ENCODE data around the gene KLHL29. TPM values are rescaled to one million over a fixed set of nuclear protein-coding genes. Genes with fewer than 3 reads are reported as not detected.

The KLHL29 gene
- total RNA-seq, 1 experiment from 2014 or later = 43.1 TPM

- CTCF ChIA-PET = no interaction called here
- H3K9me3 Mint-ChIP-seq (ENCODE audit: unreplicated experiment) = no peaks in the 10 kb centered on the region
- DNase-seq (ENCODE audit: unreplicated experiment) = no peak
- no peak overlapping the region for H3K4me3 Mint-ChIP-seq (ENCODE audit: unreplicated experiment)
- TF ChIP-seq, protein P1, sequence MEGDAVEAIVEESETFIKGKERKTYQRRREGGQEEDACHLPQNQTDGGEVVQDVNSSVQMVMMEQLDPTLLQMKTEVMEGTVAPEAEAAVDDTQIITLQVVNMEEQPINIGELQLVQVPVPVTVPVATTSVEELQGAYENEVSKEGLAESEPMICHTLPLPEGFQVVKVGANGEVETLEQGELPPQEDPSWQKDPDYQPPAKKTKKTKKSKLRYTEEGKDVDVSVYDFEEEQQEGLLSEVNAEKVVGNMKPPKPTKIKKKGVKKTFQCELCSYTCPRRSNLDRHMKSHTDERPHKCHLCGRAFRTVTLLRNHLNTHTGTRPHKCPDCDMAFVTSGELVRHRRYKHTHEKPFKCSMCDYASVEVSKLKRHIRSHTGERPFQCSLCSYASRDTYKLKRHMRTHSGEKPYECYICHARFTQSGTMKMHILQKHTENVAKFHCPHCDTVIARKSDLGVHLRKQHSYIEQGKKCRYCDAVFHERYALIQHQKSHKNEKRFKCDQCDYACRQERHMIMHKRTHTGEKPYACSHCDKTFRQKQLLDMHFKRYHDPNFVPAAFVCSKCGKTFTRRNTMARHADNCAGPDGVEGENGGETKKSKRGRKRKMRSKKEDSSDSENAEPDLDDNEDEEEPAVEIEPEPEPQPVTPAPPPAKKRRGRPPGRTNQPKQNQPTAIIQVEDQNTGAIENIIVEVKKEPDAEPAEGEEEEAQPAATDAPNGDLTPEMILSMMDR (IDR thresholded peaks at IDR 0.05; ENCODE audit: unreplicated experiment) = no peak
- no TSS peak for BruUV-seq (replicated peaks)
- POLR2A ChIA-PET = no interaction called here
- no peaks in the 10 kb centered on the region for H3K4me1 Mint-ChIP-seq (ENCODE audit: insufficient read depth, unreplicated experiment)
- peak overlapping the region; percentile 57 for H3K27ac Mint-ChIP-seq (ENCODE audit: low read depth, unreplicated experiment)
- H3K27me3 Mint-ChIP-seq (ENCODE audit: insufficient read depth, unreplicated experiment) = no peaks in the 10 kb centered on the region
- intact Hi-C loops (cut with micrococcal nuclease) = no loop called here
- H3K36me3 Mint-ChIP-seq (ENCODE audit: insufficient read depth, unreplicated experiment) = no peaks in the 10 kb centered on the region
Measured at GRCh38 chr2:23595601-23596251, 210.7 kb downstream of the KLHL29 start.

DNA sequence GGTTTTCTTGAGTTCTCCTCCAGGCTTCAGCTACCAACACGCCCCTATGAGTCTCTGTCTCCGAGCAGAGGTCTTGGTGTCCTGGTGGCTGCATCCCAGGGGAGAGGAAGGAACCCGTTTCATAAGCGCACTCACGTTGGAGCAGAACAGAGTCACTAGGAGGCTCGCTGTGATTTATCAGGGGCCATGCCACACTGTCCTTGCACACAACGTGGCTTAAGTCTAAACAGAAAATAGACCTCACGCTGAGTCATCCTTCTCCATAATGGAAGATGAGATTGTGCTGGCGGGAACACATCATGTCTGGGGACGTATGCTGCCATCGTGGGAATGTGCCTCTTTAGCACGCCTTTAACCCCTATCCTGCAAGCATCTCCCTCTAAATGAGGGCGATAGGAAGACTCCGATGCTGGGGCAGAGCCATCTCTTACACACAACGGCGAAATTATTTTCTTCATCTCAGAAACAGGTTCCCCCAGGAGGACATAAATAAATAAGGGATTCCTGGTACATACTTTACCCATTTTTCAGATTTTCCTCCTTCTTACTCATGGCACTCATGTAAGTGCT lies 211.4 kb downstream of the KLHL29 start:
- H3K36me3 Mint-ChIP-seq (ENCODE audit: insufficient read depth, unreplicated experiment) = no peaks in the 10 kb centered on the region
- H3K9me3 Mint-ChIP-seq (ENCODE audit: unreplicated experiment) = no peaks in the 10 kb centered on the region
- ChIA-PET POLR2A (no interaction called here), CTCF (no interaction called here)
- no peaks in the 10 kb centered on the region for H3K4me1 Mint-ChIP-seq (ENCODE audit: insufficient read depth, unreplicated experiment)
- no TSS peak for BruUV-seq (replicated peaks)
- no peak overlapping the region for H3K27ac Mint-ChIP-seq (ENCODE audit: low read depth, unreplicated experiment)
- intact Hi-C loops (cut with micrococcal nuclease) = no loop called here
- no peaks in the 10 kb centered on the region for H3K27me3 Mint-ChIP-seq (ENCODE audit: insufficient read depth, unreplicated experiment)
- H3K4me3 Mint-ChIP-seq (ENCODE audit: unreplicated experiment) = no peak overlapping the region
- TF ChIP-seq, protein P1 (IDR thresholded peaks at IDR 0.05; ENCODE audit: unreplicated experiment) = no peak
- no peak for DNase-seq (ENCODE audit: unreplicated experiment)

- Mint-ChIP-seq H3K9me3 (ENCODE audit: unreplicated experiment) (no peaks in the 10 kb centered on the region), H3K4me1 (ENCODE audit: insufficient read depth, unreplicated experiment) (peaks cover 8% of the 10 kb centered on the region), H3K27me3 (ENCODE audit: insufficient read depth, unreplicated experiment) (no peaks in the 10 kb centered on the region), H3K36me3 (ENCODE audit: insufficient read depth, unreplicated experiment) (no peaks in the 10 kb centered on the region), H3K27ac (ENCODE audit: low read depth, unreplicated experiment) (no peak overlapping the region), H3K4me3 (ENCODE audit: unreplicated experiment) (no peak overlapping the region)
- ChIA-PET POLR2A (no interaction called here), CTCF (no interaction called here)
- no TSS peak for BruUV-seq (replicated peaks)
- intact Hi-C loops (cut with micrococcal nuclease) = no loop called here
- TF ChIP-seq, protein P1 (IDR thresholded peaks at IDR 0.05; ENCODE audit: unreplicated experiment) = no peak
- no peak for DNase-seq (ENCODE audit: unreplicated experiment)
Measured at GRCh38 chr2:23597687-23598086, 212.7 kb downstream of the KLHL29 start.

DNA sequence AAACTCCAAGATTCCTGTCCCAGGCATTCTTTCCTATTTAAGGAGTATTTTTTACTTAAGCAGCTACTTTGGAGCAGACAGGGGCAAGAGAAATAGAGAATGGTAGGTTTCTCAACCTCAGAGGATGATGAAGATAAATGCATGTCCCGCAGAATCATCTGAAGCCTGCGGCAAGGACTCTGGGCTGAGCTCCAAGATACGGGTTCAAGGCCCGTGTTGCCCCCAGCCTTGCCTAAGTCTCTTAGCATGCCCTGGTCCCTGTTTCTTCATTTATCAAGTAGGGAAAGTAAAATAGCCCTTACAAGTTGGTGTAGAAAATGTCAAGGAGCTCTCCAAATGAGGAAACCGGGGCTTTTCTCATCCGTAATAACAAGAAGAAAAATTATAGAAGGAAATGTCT lies 214.0 kb downstream of the KLHL29 start:
- Mint-ChIP-seq H3K27me3 (ENCODE audit: insufficient read depth, unreplicated experiment) (no peaks in the 10 kb centered on the region), H3K36me3 (ENCODE audit: insufficient read depth, unreplicated experiment) (no peaks in the 10 kb centered on the region), H3K27ac (ENCODE audit: low read depth, unreplicated experiment) (no peak overlapping the region), H3K9me3 (ENCODE audit: unreplicated experiment) (no peaks in the 10 kb centered on the region), H3K4me3 (ENCODE audit: unreplicated experiment) (no peak overlapping the region), H3K4me1 (ENCODE audit: insufficient read depth, unreplicated experiment) (peaks cover 9% of the 10 kb centered on the region)
- DNase-seq (ENCODE audit: unreplicated experiment) = no peak
- no TSS peak for BruUV-seq (replicated peaks)
- intact Hi-C loops (cut with micrococcal nuclease) = no loop called here
- ChIA-PET CTCF (interaction anchor here (0.7 kb wide), 1 partner anchor 26 kb away, joined by 3 read pairs; no protein-coding TSS in a partner anchor), POLR2A (no interaction called here)
- TF ChIP-seq, protein P1 (IDR thresholded peaks at IDR 0.05; ENCODE audit: unreplicated experiment) = no peak
